ENCODE measurements around the gene NME8.

Gene NME8

DNA sequence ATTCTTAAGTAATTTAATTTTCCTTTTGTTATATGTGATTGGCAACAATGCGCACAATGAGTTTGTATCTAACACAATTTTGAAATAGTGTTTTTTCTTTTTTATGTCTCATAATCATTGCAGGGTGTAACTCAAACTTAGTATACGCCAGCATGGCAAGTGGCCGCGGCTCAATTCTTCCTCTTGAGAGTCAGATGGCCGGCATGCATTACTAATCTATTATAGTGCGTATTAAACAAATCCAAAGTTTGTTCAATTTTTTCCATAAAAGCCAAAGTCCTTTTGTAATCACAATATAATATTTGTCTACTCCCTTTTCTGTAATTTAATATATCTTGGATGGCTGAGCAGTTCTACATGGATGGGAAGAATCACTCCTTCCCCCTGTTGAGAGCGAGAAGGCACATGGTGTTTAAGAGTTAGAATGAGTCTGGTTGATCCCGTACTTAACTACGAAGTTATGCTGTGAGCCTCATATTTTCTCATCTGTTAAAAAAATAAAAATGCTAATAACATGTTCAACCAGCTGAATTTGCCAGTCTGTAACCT is 84.7 kb downstream of the NME8 start:
- DNase-seq (ENCODE audit: low read depth in 4 of 4, low spot score in 1 of 4) = no peak

DNA sequence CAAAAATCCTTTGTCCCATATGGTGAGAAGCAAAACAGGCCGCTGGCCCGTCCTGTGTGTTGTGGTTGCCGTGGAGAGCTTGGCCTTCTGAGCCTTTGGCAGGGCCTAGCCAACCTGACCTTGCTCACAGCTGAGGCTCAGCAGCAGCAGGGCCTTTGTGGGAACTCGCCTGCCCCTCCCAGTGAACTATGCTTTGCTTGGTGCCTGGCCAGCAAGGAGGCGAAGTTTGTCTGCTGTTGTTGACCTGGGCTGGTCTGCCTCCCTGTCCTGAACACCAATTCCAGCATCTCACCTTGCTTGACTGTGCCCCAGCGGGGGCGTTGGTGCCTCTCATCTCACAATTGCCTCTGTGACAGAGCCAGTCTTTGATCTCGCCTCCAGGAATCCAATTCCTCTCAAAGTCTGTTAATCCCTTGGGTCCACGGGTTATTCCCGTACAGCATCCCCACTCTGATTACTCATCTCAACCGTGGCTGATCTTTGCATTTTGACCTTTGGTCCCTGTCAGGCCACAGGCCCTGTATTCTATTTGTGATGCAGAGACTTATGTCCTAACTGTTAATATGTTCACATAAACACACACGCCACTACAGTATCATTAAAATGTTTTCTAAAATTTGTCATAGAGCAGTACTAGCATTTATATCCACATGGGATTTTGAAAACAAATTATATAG is 94.7 kb downstream of the NME8 start:
- no peak for DNase-seq (ENCODE audit: low read depth in 4 of 4, low spot score in 1 of 4)

DNA sequence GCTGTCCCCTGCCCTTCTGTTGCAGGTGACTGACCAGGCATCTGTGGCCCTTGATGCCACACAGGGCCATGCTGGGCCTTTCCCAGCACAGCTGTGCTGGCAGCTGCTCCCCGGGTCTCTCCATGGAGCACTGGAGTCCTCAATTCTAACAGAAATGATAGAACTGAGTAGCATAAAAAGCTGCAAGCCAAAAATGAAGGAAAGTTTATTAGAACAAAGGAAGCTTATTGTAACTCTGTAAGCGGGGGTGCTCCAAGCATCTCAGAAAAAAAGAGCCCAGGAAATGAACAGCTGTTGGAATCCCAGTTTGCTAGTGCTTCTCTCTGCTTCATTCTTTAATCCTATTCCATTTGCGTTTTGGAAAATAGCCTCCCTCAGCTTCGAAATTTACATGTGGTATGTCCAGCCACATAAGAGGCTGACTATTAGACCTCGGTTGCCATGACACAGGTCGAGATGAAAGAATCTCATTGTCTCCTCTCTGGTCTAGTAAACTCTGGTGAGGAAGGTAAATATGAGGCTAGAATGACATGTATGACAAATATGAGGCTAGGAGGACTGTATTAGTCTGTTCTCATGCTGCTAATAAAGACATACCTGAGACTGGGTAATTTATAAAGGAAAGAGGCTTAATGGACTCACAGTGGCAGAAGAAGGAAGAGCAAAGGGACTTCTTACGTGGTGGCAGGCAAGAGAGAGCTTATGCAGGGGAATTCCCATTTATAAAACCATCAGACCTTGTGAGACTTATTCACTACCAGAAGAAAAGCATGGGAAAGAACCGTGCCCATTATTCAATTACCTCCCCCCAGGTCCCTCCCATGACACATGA is 95.7 kb downstream of the NME8 start:
- no peak for DNase-seq (ENCODE audit: low read depth in 4 of 4, low spot score in 1 of 4)

DNA sequence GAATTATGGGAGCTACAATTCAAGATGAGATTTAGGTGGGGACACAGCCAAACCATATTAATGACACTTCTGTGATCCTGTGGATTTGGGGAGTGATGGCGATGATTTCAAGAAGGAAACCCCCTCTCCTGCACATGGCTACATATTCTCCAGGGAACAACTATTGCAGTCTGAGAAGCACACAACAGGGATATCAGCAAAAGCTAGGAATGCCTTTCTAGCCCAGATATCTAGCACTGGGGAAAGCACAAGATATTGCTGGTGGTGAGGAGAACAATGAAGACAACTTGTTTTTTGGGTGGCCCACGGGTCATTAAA is 96.3 kb downstream of the NME8 start:
- no peak for DNase-seq (ENCODE audit: low read depth in 4 of 4, low spot score in 1 of 4)

DNA sequence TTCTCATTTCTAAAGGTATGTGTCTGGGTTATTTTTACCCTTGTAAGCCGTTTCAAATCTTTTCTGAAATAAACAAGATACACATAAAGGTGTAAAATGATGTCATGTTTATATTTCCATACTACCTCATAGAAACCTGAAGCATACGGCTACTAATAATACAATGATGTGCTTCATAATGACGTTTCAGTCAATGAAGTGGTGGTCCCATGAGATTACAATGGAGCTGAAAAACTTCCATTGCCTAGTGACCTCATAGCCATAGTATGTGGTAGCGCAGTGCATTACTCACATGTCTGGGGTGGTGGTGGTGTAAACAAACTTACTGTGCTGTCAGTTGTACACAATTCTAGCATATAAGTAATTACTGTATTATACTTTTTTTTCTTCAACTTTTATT is 96.9 kb downstream of the NME8 start:
- DNase-seq (ENCODE audit: low read depth in 4 of 4, low spot score in 1 of 4) = no peak

DNA sequence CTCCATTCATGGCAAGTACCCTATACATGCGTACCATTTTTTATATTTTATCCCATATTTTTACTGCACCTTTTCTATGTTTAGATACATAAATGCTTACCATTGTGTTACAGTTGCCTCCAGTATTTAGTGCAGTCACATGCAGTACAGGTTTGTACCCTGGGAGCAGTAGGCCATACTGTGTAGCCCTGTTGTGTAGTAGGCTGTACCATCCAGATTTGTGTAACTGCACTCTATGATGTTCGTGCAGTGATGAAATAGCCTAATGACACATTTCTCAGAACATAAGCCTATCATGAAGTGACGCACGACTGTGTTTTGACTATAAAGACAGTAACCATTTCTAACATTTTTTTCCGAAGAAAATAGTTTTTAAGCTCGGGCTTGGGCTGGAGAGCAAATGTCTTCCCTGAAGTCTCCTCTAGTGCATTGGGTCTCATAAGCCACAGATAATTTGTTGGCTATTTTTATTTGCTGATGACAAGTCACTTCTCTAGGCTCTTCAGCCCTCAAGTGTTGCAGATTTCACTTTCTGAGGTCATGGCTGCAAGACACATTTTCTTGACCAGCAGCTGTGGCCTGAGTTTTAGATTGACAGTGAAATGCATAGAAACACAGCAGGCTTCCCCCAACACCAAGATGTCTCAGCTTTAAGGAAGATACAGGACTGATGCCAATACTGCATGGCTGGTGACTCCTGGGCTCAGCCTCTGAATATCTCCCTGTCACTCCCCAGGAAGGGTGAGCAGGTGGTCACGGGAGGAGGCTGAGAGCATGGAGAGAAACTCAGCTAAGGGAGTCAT is 98.9 kb downstream of the NME8 start:
- no peak for DNase-seq (ENCODE audit: low read depth in 4 of 4, low spot score in 1 of 4)

DNA sequence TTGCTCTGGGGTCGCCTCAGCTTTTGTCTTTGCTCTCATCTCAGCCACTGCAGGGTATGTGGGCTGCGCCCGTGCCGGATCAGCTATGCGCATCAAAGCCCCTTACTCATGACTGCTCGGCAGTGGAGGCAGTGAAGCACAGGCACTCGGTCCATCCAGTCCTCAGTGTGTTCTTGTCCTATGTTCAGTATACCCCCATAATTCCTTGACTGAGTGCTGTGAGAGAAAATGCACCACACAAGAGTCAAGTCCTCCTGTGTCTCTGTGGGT is 99.5 kb downstream of the NME8 start:
- no peak for DNase-seq (ENCODE audit: low read depth in 4 of 4, low spot score in 1 of 4)

Measured in stimulated activated CD4-positive, alpha-beta T cell treated with anti-CD3 and anti-CD28 coated beads, Interleukin-1b, Interleukin-23, amount 100 ng/mL, for 24 hours (primary cell).